Left ventricle myocardium inferior (tissue), 1 donor: ENCODE measurements around the gene AGAP3. TPM values are rescaled to one million over a fixed set of nuclear protein-coding genes. Genes with fewer than 3 reads are reported as not detected.

Source experiments
- DNase-seq: peaks from one replicate; pipeline ENCODE4 v3.0.0-alpha.2; 2020
- H3K27ac ChIP-seq: fragments of 200-600 bp; replicated peaks from 2 replicates; pipeline ENCODE4 v1.8.0; 2021
- H3K27me3 ChIP-seq: fragments of 200-600 bp; 2 replicates; pipeline ENCODE4 v1.8.0; 2021; ENCODE audit warnings: low read depth
- H3K36me3 ChIP-seq: fragments of 200-600 bp; 2 replicates; pipeline ENCODE4 v1.8.0; 2021
- H3K4me1 ChIP-seq: fragments of 200-600 bp; 2 replicates; pipeline ENCODE4 v1.8.0; 2021
- H3K4me3 ChIP-seq: fragments of 200-600 bp; 2 replicates; pipeline ENCODE4 v1.8.0; 2021; ENCODE audit warnings: mild to moderate bottlenecking, moderate library complexity
- H3K9me3 ChIP-seq: fragments of 200-600 bp; replicated peaks from 2 replicates; pipeline ENCODE4 v1.8.0; 2021
- intact Hi-C: fragments of 100-400 bp; cut with micrococcal nuclease; formaldehyde crosslinking; loops from one replicate; pipeline ENCODE4 v1.11.0; 2022
- total RNA-seq: library from RNA; stranded (reverse); fragmentation: NEBNext Ultra II Directional; extraction: Animal tissue kit (Norgen Biotek cat#: 25700); gene quantifications from one replicate; pipeline ENCODE4 v1.2.1, GENCODE V29; 2021
- TF ChIP-seq, protein P1 (sequence below): fragments of 200-600 bp; IDR thresholded peaks from 2 replicates; pipeline ENCODE4 v1.8.0; 2021; ENCODE audit warnings: antibody characterized with exemption, mild to moderate bottlenecking, borderline replicate concordance
- donor health status: DM: no; HTN: yes; CAD: no; lungs with severe emphysema.

Gene AGAP3
- total RNA-seq, 1 donor from 2014 or later: 51.0 TPM

DNA sequence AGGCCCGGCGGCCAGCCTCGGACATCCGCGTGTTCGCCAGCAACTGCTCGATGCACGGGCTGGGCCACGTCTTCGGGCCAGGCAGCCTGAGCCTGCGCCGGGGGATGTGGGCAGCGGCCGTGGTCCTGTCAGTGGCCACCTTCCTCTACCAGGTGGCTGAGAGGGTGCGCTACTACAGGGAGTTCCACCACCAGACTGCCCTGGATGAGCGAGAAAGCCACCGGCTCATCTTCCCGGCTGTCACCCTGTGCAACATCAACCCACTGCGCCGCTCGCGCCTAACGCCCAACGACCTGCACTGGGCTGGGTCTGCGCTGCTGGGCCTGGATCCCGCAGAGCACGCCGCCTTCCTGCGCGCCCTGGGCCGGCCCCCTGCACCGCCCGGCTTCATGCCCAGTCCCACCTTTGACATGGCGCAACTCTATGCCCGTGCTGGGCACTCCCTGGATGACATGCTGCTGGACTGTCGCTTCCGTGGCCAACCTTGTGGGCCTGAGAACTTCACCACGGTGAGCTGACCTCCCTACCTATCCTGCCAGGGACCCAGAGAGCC lies 37.3 kb upstream of the AGAP3 start:
- Histone ChIP-seq H3K27me3 (peaks cover 8% of the 10 kb centered on the region), H3K4me1 (peaks cover 10% of the 10 kb centered on the region), H3K9me3 (no peaks in the 10 kb centered on the region), H3K27ac (no peak overlapping the region), H3K36me3 (peaks cover 12% of the 10 kb centered on the region), H3K4me3 (no peak overlapping the region)
- TF ChIP-seq, protein P1, sequence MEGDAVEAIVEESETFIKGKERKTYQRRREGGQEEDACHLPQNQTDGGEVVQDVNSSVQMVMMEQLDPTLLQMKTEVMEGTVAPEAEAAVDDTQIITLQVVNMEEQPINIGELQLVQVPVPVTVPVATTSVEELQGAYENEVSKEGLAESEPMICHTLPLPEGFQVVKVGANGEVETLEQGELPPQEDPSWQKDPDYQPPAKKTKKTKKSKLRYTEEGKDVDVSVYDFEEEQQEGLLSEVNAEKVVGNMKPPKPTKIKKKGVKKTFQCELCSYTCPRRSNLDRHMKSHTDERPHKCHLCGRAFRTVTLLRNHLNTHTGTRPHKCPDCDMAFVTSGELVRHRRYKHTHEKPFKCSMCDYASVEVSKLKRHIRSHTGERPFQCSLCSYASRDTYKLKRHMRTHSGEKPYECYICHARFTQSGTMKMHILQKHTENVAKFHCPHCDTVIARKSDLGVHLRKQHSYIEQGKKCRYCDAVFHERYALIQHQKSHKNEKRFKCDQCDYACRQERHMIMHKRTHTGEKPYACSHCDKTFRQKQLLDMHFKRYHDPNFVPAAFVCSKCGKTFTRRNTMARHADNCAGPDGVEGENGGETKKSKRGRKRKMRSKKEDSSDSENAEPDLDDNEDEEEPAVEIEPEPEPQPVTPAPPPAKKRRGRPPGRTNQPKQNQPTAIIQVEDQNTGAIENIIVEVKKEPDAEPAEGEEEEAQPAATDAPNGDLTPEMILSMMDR: no peak
- intact Hi-C loops: no loop called here
- DNase-seq: no peak

DNA sequence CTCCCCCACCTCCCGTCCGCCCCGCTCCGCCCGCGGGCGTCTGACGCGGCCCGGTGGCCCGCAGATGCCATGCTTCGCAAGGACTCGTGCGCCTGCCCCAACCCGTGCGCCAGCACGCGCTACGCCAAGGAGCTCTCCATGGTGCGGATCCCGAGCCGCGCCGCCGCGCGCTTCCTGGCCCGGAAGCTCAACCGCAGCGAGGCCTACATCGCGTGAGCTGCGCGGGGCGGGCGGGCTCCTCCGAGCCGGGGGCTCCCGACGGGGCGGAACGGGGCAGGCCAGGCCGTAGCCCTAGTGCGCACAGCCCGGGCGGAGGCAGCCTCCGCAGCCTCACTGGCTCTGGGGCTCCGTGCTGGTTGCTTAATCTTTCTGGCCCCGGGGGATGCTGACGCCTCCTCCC lies 35.2 kb upstream of the AGAP3 start:
- Histone ChIP-seq H3K36me3 (no peaks in the 10 kb centered on the region), H3K27me3 (peaks cover 8% of the 10 kb centered on the region), H3K4me3 (peak overlapping the region; percentile 36), H3K27ac (no peak overlapping the region), H3K4me1 (peaks cover 10% of the 10 kb centered on the region), H3K9me3 (no peaks in the 10 kb centered on the region)
- TF ChIP-seq, protein P1: no peak
- DNase-seq: peak; percentile 52
- intact Hi-C loops: no loop called here

DNA sequence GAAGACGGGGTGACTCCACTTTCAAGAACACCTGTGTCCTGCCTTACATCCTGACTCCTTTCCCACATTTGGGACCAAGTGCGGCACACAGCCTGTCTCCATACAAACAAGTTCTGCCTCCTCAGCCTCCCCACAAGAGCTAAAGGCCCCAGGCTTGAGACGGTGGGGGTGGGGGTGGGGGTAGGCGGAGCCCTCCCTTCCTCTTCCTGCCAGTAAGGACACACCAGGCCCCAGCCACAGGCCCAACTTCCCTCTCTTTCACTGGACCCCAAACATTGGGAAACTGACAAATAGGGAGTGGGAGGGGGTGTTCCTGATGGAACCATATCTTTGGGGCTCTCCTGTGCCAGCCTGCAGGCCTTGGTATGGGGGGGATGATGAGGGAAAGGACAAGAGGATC lies 33.2 kb upstream of the AGAP3 start:
- no peak for DNase-seq
- Histone ChIP-seq H3K4me1 (peaks cover 22% of the 10 kb centered on the region), H3K27ac (no peak overlapping the region), H3K9me3 (no peaks in the 10 kb centered on the region), H3K36me3 (no peaks in the 10 kb centered on the region), H3K4me3 (no peak overlapping the region), H3K27me3 (peaks cover 8% of the 10 kb centered on the region)
- intact Hi-C loops: no loop called here
- TF ChIP-seq, protein P1: no peak

DNA sequence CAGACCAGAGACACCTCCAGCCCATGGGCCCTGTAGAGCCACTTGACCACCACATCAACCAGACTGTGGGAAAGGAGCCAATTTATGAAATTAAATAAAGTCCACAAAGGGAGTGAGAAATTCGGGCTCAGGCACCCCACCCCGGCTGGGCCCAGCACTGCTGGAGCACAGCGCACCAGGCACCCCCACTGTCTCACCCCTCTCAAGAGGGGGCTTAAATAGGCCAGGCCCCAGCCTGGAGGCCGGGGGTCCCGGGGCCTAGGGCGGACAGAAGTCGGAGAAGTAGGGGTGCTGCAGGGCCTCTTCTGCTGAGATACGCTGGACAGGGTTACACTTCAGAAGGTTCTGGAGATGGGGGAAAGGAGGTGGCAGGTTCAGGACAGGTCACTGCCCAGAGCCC lies 32.5 kb upstream of the AGAP3 start:
- H3K27ac ChIP-seq: no peak overlapping the region
- H3K27me3 ChIP-seq: peaks cover 8% of the 10 kb centered on the region
- intact Hi-C loops: no loop called here
- peaks cover 28% of the 10 kb centered on the region for H3K4me1 ChIP-seq
- H3K4me3 ChIP-seq: no peak overlapping the region
- TF ChIP-seq, protein P1: no peak
- no peak for DNase-seq
- H3K36me3 ChIP-seq: no peaks in the 10 kb centered on the region
- H3K9me3 ChIP-seq: no peaks in the 10 kb centered on the region

- H3K27me3 ChIP-seq: no peaks in the 10 kb centered on the region
- TF ChIP-seq, protein P1: no peak
- peaks cover 45% of the 10 kb centered on the region for H3K4me1 ChIP-seq
- intact Hi-C loops: no loop called here
- no peak for DNase-seq
- H3K9me3 ChIP-seq: no peaks in the 10 kb centered on the region
- no peak overlapping the region for H3K4me3 ChIP-seq
- no peaks in the 10 kb centered on the region for H3K36me3 ChIP-seq
- H3K27ac ChIP-seq: no peak overlapping the region
Measured at GRCh38 chr7:151056283-151056665, 30.0 kb upstream of the AGAP3 start.
